PC-3 (cell line): ENCODE results near the gene CACNA1C. TPM values are rescaled to one million over a fixed set of nuclear protein-coding genes. Genes with fewer than 3 reads are reported as not detected.

Source experiments
- ATAC-seq: fragments of 200-7000 bp; cut with Tn5 transposase; 2 replicates; pipeline ENCODE4 v1.9.1; 2020; ENCODE audit warnings: mild to moderate bottlenecking, moderate library complexity
- BruUV-seq: library from RNA; stranded (reverse); fragments of 400-500 nt; replicated peaks from 2 replicates; lab custom pipeline; 2021; lab: Mats Ljungman, UMichigan
- CTCF ChIA-PET: fragments of 300-600 bp; sonication (Branson Sonifier 250); formaldehyde crosslinking; loops from one replicate; lab custom pipeline; 2022; ENCODE audit warnings: antibody characterized with exemption; lab: Charles Lee
- POLR2A ChIA-PET: fragments of 300-600 bp; sonication (Branson Sonifier 250); formaldehyde crosslinking; loops from one replicate; lab custom pipeline; 2022; ENCODE audit warnings: antibody characterized with exemption; ENCODE audit not compliant: unreplicated experiment; lab: Charles Lee
- DNase-seq: peaks from one replicate; pipeline ENCODE4 v3.0.0-alpha.2; 2015
- H2AFZ ChIP-seq: fragments of 300-600 bp; sonication (generic); 2 replicates; pipeline ENCODE4 v1.6.0; 2016; ENCODE audit warnings: antibody characterized with exemption, low read length
- H3F3A ChIP-seq: fragments of 300-600 bp; sonication (generic); one replicate; pipeline ENCODE4 v1.6.0; 2017; ENCODE audit warnings: antibody characterized with exemption, low read length, control low read depth, mild to moderate bottlenecking; ENCODE audit not compliant: unreplicated experiment
- H3K27ac ChIP-seq: fragments of 300-600 bp; sonication (generic); 2 replicates; pipeline ENCODE4 v1.5.1; 2016; ENCODE audit warnings: mild to moderate bottlenecking, low read length
- H3K27me3 ChIP-seq: fragments of 300-600 bp; sonication (generic); 2 replicates; pipeline ENCODE4 v1.6.1; 2016; ENCODE audit warnings: low read length, mixed read lengths
- H3K36me3 ChIP-seq: fragments of 300-600 bp; sonication (generic); 2 replicates; pipeline ENCODE4 v1.6.1; 2016; ENCODE audit warnings: low read depth, mixed run types, low read length, mixed read lengths
- H3K4me1 ChIP-seq: fragments of 300-600 bp; sonication (generic); 2 replicates; pipeline ENCODE4 v1.5.1; 2016; ENCODE audit warnings: low read length; ENCODE audit not compliant: insufficient read depth
- H3K4me2 ChIP-seq: fragments of 300-600 bp; sonication (generic); 2 replicates; pipeline ENCODE4 v1.6.0; 2016; ENCODE audit warnings: low read length
- H3K4me3 ChIP-seq: fragments of 300-600 bp; sonication (generic); 2 replicates; pipeline ENCODE4 v1.5.1; 2016; ENCODE audit warnings: mild to moderate bottlenecking, low read length, mixed read lengths
- H3K79me2 ChIP-seq: fragments of 300-600 bp; sonication (generic); 2 replicates; pipeline ENCODE4 v1.6.1; 2017; ENCODE audit warnings: low read length, mixed read lengths
- H3K9ac ChIP-seq: fragments of 300-600 bp; sonication (generic); 2 replicates; pipeline ENCODE4 v1.6.0; 2016; ENCODE audit warnings: mild to moderate bottlenecking, low read length
- H3K9me2 ChIP-seq: fragments of 300-600 bp; sonication (generic); replicated peaks from 2 replicates; pipeline ENCODE4 v1.6.1; 2016; ENCODE audit warnings: mixed run types, low read length, mixed read lengths
- H3K9me3 ChIP-seq: fragments of 300-600 bp; sonication (generic); 2 replicates; pipeline ENCODE4 v1.6.1; 2016; ENCODE audit warnings: low read length, mixed read lengths
- H4K20me1 ChIP-seq: fragments of 300-600 bp; sonication (generic); 2 replicates; pipeline ENCODE4 v1.6.1; 2016; ENCODE audit warnings: low read length, mixed read lengths
- EZH2 ChIP-seq: fragments of 300-600 bp; sonication (generic); IDR thresholded peaks from one replicate; pipeline ENCODE4 v1.6.1; 2017; ENCODE audit warnings: antibody characterized with exemption, mild to moderate bottlenecking, low read length; ENCODE audit not compliant: unreplicated experiment
- EZH2phosphoT487 ChIP-seq: fragments of 300-600 bp; sonication (generic); IDR thresholded peaks from 2 replicates; pipeline ENCODE4 v1.6.1; 2018; ENCODE audit warnings: mild to moderate bottlenecking, antibody characterized with exemption, low read length, borderline replicate concordance
- intact Hi-C: fragments of 100-400 bp; cut with micrococcal nuclease; formaldehyde crosslinking; loops from 2 replicates; pipeline ENCODE4 v1.9.0; 2023
- total RNA-seq: library from RNA; depleted of rRNA; stranded (reverse); fragments of >200 nt; gene quantifications from 2 replicates; pipeline ENCODE4 v1.2.3, GENCODE V29; 2014
- TF ChIP-seq, protein P1 (sequence below): fragments of 300-600 bp; sonication (generic); conservative IDR thresholded peaks from 2 replicates; pipeline ENCODE4 v1.5.1; 2017; ENCODE audit warnings: antibody characterized with exemption, low read depth, mild to moderate bottlenecking, low read length

CACNA1C gene
- total RNA-seq, 1 experiment from 2014 or later: not detected

- H3K4me2 ChIP-seq: no peak overlapping the region
- no peak for TF ChIP-seq EZH2
- no peak for TF ChIP-seq EZH2phosphoT487
- TF ChIP-seq, protein P1, sequence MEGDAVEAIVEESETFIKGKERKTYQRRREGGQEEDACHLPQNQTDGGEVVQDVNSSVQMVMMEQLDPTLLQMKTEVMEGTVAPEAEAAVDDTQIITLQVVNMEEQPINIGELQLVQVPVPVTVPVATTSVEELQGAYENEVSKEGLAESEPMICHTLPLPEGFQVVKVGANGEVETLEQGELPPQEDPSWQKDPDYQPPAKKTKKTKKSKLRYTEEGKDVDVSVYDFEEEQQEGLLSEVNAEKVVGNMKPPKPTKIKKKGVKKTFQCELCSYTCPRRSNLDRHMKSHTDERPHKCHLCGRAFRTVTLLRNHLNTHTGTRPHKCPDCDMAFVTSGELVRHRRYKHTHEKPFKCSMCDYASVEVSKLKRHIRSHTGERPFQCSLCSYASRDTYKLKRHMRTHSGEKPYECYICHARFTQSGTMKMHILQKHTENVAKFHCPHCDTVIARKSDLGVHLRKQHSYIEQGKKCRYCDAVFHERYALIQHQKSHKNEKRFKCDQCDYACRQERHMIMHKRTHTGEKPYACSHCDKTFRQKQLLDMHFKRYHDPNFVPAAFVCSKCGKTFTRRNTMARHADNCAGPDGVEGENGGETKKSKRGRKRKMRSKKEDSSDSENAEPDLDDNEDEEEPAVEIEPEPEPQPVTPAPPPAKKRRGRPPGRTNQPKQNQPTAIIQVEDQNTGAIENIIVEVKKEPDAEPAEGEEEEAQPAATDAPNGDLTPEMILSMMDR: no peak
- no peaks in the 10 kb centered on the region for H3K79me2 ChIP-seq
- CTCF ChIA-PET: no interaction called here
- H3K9ac ChIP-seq: no peak overlapping the region
- H3K4me3 ChIP-seq: no peak overlapping the region
- H3K36me3 ChIP-seq: no peaks in the 10 kb centered on the region
- BruUV-seq: no TSS peak
- DNase-seq: no peak
- H3K27ac ChIP-seq: no peak overlapping the region
- no peaks in the 10 kb centered on the region for H3K4me1 ChIP-seq
- H3K9me3 ChIP-seq: no peaks in the 10 kb centered on the region
- H3K27me3 ChIP-seq: peaks cover 42% of the 10 kb centered on the region
- POLR2A ChIA-PET: no interaction called here
- ATAC-seq: no peak
- no peak overlapping the region for H2AFZ ChIP-seq
- intact Hi-C loops: no loop called here
- no peaks in the 10 kb centered on the region for H3F3A ChIP-seq
- H3K9me2 ChIP-seq: no peaks in the 10 kb centered on the region
- no peaks in the 10 kb centered on the region for H4K20me1 ChIP-seq
Observed at GRCh38 chr12:2292560-2292959, 239.8 kb downstream of the CACNA1C start.

DNA sequence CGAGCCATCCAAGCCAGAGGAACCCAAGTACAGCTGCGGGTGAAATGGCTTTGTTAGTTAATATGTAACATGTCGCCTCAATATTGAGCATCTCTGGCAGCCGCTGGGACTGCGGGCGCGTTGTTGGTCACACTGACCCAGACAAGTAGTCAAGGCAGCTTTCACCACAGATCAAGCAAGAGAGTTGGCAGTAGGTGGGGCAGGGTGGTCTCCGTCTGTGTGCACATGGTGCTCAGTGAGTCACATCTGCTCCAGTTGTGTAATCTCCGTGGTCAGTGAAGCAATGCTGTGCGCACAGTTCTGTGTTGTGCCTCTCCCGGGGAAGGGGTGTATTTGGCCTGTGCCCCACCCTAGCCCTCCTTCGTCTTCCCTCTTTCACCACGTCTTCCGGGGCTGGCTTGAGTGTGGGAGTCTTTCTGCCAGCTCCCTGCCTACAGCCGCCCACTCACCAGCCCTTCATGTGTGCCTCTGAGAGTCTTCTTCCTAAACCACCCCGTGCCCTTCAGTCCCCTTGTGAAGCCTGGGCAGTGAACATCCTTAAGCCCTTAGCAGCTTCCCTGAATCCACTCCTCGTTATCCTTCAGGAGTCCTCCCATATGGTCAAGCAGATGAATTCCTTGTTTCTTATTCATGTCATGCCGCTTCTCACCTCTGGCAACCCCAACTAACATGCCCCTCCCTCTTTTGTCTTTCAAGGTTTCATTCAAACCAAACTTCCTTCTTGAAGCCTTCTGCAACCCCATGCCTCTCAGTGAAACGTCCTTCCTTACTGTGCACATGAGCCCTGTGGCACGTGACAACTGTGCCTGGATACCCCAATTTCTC lies 242.1 kb downstream of the CACNA1C start:
- Histone ChIP-seq H4K20me1 (no peaks in the 10 kb centered on the region), H3K9ac (no peak overlapping the region), H3K4me1 (no peaks in the 10 kb centered on the region), H3K4me2 (no peak overlapping the region), H3K27ac (no peak overlapping the region), H3K4me3 (no peak overlapping the region), H3K27me3 (peaks cover 30% of the 10 kb centered on the region), H2AFZ (no peak overlapping the region), H3K79me2 (no peaks in the 10 kb centered on the region), H3F3A (no peaks in the 10 kb centered on the region), H3K36me3 (no peaks in the 10 kb centered on the region), H3K9me2 (no peaks in the 10 kb centered on the region), H3K9me3 (no peaks in the 10 kb centered on the region)
- DNase-seq (no peak), ATAC-seq (no peak)
- BruUV-seq: no TSS peak
- TF ChIP-seq, protein P1: no peak
- no peak for TF ChIP-seq EZH2phosphoT487
- TF ChIP-seq EZH2: no peak
- ChIA-PET POLR2A (no interaction called here), CTCF (no interaction called here)
- intact Hi-C loops: no loop called here

DNA sequence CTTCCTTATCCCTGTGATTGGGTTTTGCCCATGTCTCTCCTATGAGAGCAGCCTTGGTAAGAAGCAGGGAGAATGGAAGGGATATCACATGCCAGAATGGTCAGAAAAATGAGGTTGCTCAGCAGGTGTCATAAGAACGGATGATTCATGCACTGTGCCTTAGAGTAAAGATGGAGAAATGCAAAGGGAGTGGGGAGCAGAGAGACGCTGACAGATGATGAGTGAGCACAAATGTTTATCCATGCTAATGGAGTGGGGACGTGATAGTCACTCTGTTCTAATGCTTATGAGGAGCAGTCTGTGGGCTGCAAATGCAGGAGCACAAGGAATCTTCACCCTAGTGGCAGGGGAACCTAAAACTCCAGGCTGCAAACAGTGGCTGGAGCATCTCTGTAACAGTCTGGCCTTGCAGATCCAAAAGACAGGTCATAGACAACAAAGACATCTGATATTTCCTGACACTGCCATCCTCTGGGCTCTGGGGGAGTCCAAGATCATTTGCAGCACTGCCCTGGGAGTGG lies 243.2 kb downstream of the CACNA1C start:
- Histone ChIP-seq H3K9ac (no peak overlapping the region), H2AFZ (no peak overlapping the region), H3K79me2 (no peaks in the 10 kb centered on the region), H3K9me3 (no peaks in the 10 kb centered on the region), H3K9me2 (no peaks in the 10 kb centered on the region), H3K4me1 (no peaks in the 10 kb centered on the region), H3K27me3 (peaks cover 33% of the 10 kb centered on the region), H3F3A (no peaks in the 10 kb centered on the region), H3K27ac (no peak overlapping the region), H4K20me1 (no peaks in the 10 kb centered on the region), H3K36me3 (no peaks in the 10 kb centered on the region), H3K4me2 (no peak overlapping the region), H3K4me3 (no peak overlapping the region)
- no peak for ATAC-seq
- TF ChIP-seq EZH2phosphoT487: no peak
- TF ChIP-seq, protein P1: no peak
- no peak for TF ChIP-seq EZH2
- POLR2A ChIA-PET: no interaction called here
- intact Hi-C loops: no loop called here
- no TSS peak for BruUV-seq
- DNase-seq: no peak
- CTCF ChIA-PET: no interaction called here
